Measurements from ENCODE around the gene CDR2.

The CDR2 gene

GRCh38 chr16:22317625-22318024 lies 56.8 kb downstream of the CDR2 start:
- no peak overlapping the region for H3K4me3 ChIP-seq (ENCODE audit: low read depth, low read length)
- no peak for TF ChIP-seq KLF7 (tag by site-specific recombination; IDR thresholded peaks at IDR 0.05; ENCODE audit: borderline replicate concordance)
- TF ChIP-seq ZNF488 (tag by site-specific recombination; IDR thresholded peaks at IDR 0.05) = no peak
- no peak for TF ChIP-seq ZNF76 (tag by site-specific recombination; IDR thresholded peaks at IDR 0.05; ENCODE audit: borderline replicate concordance, low read depth)
- TF ChIP-seq ZBTB20 (tag by site-specific recombination; IDR thresholded peaks at IDR 0.05) = no peak
- no peak for TF ChIP-seq HOXA7 (CRISPR knock-in tag; IDR thresholded peaks at IDR 0.05; ENCODE audit: borderline replicate concordance)
- TF ChIP-seq ZNF324 (tag by site-specific recombination; IDR thresholded peaks at IDR 0.05) = no peak
- TF ChIP-seq ZNF18 (tag by site-specific recombination; IDR thresholded peaks at IDR 0.05) = no peak
- no peak for TF ChIP-seq KLF16 (tag by site-specific recombination; IDR thresholded peaks at IDR 0.05)
- TF ChIP-seq ZNF701 (tag by site-specific recombination; IDR thresholded peaks at IDR 0.05) = no peak
- no peak for TF ChIP-seq ZNF2 (tag by site-specific recombination; IDR thresholded peaks at IDR 0.05)
- no peak for TF ChIP-seq ZNF280D (tag by site-specific recombination; IDR thresholded peaks at IDR 0.05)
- ChIA-PET CTCF (interaction anchor here (1.0 to 2.8 kb wide), 4 partner anchors 8 to 55 kb away, joined by 3 to 12 read pairs (median 9); no protein-coding TSS in a partner anchor), POLR2A (interaction anchor here (0.7 kb wide), 1 partner anchor 1041 kb away, joined by 3 read pairs; no protein-coding TSS in a partner anchor)
- no peak overlapping the region for H3K27ac ChIP-seq (ENCODE audit: extremely low read depth, low read depth, low read length)
- H3K36me3 ChIP-seq (ENCODE audit: control insufficient read depth in 2 of 2, insufficient read depth in 1 of 2, low read length in 2 of 2) = peaks cover 11 to 90% of the 10 kb centered on the region in 2 experiments; a peak in 2 of 3 replicates
- H3K9me3 ChIP-seq (ENCODE audit: control insufficient read depth, insufficient read depth, low read depth, low read length) = no peaks in the 10 kb centered on the region
- H3K4me1 ChIP-seq (ENCODE audit: control insufficient read depth, insufficient read depth, low read length) = no peaks in the 10 kb centered on the region

- ChIA-PET CTCF (interaction anchor here (0.6 to 0.8 kb wide), 2 partner anchors 9 to 1157 kb away, joined by 3 read pairs; no protein-coding TSS in a partner anchor), POLR2A (no interaction called here)
- no peak overlapping the region for H3K27ac ChIP-seq (ENCODE audit: extremely low read depth, low read depth, low read length)
- no peak overlapping the region for H3K4me3 ChIP-seq (ENCODE audit: low read depth, low read length)
- TF ChIP-seq ZNF621 (tag by site-specific recombination; IDR thresholded peaks at IDR 0.05) = no peak
- no peak for TF ChIP-seq ZNF785 (tag by site-specific recombination; IDR thresholded peaks at IDR 0.05)
- no peak for TF ChIP-seq ZNF510 (tag by site-specific recombination; IDR thresholded peaks at IDR 0.05; ENCODE audit: insufficient replicate concordance)
- no peak for TF ChIP-seq ZNF114 (tag by site-specific recombination; IDR thresholded peaks at IDR 0.05)
- no peak for TF ChIP-seq REST (tag by site-specific recombination; IDR thresholded peaks at IDR 0.05)
- no peak for TF ChIP-seq ZBTB44 (tag by site-specific recombination; IDR thresholded peaks at IDR 0.05)
- TF ChIP-seq ZNF23 (tag by site-specific recombination; IDR thresholded peaks at IDR 0.05; ENCODE audit: borderline replicate concordance) = no peak
- TF ChIP-seq PRDM1 (tag by site-specific recombination; IDR thresholded peaks at IDR 0.05) = no peak
- no peak for TF ChIP-seq KLF16 (tag by site-specific recombination; IDR thresholded peaks at IDR 0.05)
- no peak for TF ChIP-seq ZNF211 (tag by site-specific recombination; IDR thresholded peaks at IDR 0.05; ENCODE audit: low read depth)
- no peak for TF ChIP-seq ZNF26 (tag by site-specific recombination; IDR thresholded peaks at IDR 0.05)
- no peak for TF ChIP-seq ZNF266 (tag by site-specific recombination; IDR thresholded peaks at IDR 0.05; ENCODE audit: low read depth)
- H3K4me1 ChIP-seq (ENCODE audit: control insufficient read depth, insufficient read depth, low read length) = no peaks in the 10 kb centered on the region
- H3K36me3 ChIP-seq (ENCODE audit: control insufficient read depth in 2 of 2, insufficient read depth in 1 of 2, low read length in 2 of 2) = peaks cover 13 to 90% of the 10 kb centered on the region in 2 experiments; a peak in 2 of 3 replicates
- H3K9me3 ChIP-seq (ENCODE audit: control insufficient read depth, insufficient read depth, low read depth, low read length) = no peaks in the 10 kb centered on the region
Measured at GRCh38 chr16:22317001-22317530, 57.4 kb downstream of the CDR2 start.
